ENCODE data around the gene LPGAT1.

DNA sequence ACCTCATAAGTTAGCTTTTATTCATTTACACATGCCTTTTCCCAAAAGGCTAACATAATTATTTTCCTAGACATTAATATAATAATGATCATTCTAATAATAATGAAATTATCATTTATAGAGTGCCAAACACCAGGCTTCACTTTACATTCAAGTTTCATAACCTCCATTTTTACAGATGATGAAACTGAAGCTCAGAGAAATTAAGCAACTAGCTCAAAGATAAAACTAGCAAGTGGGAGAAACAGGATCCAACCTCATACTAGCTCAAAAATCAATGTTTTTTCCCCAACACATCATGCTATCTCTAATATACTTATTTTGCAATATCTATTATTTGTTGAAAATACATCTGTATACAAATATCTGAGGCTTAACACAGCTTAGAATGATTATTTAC, 14.0 kb downstream of the LPGAT1 start:
- TF ChIP-seq BHLHE40 (IDR thresholded peaks at IDR 0.05; ENCODE audit: low read length) (no peak), ZNF253 (CRISPR knock-in tag; IDR thresholded peaks at IDR 0.05; ENCODE audit: borderline replicate concordance) (no peak), POLR2A (IDR thresholded peaks at IDR 0.05; ENCODE audit: insufficient read depth in 1 of 2, low read depth in 2 of 2, low read length in 2 of 2) (no peak), ZNF224 (CRISPR knock-in tag; IDR thresholded peaks at IDR 0.05) (no peak)
- TF ChIP-seq, protein P1, sequence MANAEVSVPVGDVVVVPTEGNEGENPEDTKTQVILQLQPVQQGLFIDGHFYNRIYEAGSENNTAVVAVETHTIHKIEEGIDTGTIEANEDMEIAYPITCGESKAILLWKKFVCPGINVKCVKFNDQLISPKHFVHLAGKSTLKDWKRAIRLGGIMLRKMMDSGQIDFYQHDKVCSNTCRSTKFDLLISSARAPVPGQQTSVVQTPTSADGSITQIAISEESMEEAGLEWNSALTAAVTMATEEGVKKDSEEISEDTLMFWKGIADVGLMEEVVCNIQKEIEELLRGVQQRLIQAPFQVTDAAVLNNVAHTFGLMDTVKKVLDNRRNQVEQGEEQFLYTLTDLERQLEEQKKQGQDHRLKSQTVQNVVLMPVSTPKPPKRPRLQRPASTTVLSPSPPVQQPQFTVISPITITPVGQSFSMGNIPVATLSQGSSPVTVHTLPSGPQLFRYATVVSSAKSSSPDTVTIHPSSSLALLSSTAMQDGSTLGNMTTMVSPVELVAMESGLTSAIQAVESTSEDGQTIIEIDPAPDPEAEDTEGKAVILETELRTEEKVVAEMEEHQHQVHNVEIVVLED (CRISPR knock-in tag; IDR thresholded peaks at IDR 0.05; ENCODE audit: borderline replicate concordance) = no peak
- TF ChIP-seq, protein P2, sequence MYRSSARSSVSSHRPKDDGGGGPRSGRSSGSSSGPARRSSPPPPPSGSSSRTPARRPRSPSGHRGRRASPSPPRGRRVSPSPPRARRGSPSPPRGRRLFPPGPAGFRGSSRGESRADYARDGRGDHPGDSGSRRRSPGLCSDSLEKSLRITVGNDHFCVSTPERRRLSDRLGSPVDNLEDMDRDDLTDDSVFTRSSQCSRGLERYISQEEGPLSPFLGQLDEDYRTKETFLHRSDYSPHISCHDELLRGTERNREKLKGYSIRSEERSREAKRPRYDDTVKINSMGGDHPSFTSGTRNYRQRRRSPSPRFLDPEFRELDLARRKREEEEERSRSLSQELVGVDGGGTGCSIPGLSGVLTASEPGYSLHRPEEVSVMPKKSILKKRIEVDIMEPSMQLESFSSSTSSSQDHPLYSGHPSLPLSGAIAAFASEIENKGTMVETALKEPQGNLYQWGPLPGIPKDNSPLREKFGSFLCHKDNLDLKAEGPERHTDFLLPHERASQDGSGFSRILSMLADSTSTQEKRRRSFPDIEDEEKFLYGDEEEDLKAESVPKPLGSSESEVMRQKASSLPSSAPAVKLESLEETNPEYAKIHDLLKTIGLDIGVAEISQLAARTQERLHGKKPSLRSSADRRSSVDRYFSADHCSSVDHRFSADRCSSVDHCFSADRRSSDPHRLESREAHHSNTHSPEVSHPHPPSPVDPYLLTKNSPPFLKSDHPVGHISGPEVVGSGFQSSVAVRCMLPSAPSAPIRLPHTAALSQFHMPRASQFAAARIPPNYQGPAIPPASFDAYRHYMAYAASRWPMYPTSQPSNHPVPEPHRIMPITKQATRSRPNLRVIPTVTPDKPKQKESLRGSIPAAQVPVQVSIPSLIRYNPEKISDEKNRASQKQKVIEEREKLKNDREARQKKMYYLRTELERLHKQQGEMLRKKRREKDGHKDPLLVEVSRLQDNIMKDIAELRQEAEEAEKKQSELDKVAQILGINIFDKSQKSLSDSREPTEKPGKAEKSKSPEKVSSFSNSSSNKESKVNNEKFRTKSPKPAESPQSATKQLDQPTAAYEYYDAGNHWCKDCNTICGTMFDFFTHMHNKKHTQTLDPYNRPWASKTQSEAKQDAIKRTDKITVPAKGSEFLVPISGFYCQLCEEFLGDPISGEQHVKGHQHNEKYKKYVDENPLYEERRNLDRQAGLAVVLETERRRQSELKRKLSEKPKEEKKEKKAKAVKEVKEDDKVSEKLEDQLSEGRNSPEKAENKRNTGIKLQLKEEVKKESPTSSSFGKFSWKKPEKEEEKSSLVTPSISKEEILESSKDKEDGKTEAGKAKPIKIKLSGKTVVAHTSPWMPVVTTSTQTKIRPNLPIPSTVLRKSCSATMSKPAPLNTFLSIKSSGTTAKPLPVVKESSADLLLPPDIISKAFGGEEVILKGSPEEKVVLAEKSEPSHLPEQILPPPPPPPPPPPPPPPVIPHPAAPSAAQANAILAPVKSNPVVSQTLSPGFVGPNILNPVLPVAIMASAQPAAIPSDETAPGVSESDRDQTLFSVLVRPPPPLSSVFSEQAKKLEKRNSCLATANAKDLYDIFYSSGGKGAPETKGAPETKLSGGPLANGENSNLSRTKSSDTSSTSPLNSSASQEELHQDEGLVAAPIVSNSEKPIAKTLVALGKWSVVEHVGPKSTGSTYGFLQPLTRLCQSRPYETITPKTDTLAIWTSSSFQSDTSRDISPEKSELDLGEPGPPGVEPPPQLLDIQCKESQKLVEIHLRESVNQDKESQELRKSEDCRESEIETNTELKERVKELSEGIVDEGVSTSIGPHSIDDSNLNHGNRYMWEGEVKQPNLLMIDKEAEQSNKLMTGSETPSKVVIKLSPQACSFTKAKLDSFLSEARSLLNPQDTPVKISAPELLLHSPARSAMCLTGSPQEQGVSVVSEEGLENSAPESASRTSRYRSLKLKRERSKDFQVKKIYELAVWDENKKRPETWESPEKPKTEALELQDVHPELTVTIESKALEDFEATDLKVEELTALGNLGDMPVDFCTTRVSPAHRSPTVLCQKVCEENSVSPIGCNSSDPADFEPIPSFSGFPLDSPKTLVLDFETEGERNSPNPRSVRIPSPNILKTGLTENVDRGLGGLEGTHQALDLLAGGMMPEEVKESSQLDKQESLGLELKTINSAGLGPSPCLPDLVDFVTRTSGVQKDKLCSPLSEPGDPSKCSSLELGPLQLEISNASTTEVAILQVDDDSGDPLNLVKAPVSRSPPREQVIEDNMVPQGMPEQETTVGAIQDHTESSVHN (CRISPR knock-in tag; IDR thresholded peaks at IDR 0.05) = no peak
- TF ChIP-seq, protein P3, sequence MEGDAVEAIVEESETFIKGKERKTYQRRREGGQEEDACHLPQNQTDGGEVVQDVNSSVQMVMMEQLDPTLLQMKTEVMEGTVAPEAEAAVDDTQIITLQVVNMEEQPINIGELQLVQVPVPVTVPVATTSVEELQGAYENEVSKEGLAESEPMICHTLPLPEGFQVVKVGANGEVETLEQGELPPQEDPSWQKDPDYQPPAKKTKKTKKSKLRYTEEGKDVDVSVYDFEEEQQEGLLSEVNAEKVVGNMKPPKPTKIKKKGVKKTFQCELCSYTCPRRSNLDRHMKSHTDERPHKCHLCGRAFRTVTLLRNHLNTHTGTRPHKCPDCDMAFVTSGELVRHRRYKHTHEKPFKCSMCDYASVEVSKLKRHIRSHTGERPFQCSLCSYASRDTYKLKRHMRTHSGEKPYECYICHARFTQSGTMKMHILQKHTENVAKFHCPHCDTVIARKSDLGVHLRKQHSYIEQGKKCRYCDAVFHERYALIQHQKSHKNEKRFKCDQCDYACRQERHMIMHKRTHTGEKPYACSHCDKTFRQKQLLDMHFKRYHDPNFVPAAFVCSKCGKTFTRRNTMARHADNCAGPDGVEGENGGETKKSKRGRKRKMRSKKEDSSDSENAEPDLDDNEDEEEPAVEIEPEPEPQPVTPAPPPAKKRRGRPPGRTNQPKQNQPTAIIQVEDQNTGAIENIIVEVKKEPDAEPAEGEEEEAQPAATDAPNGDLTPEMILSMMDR (CRISPR knock-in tag; IDR thresholded peaks at IDR 0.05) = no peak

Measured in HepG2 (cell line).